Measurements from ENCODE around the gene SPRED1.
"Not testable (repeated sequence)": the region's sequence is repeated elsewhere in the genome, so short reads cannot be mapped to it uniquely, and the experiment has no call there.

The SPRED1 gene

GRCh38 chr15:38271895-38272294 lies 19.3 kb downstream of the SPRED1 start:
- no peak for DNase-seq (ENCODE audit: low read depth, low spot score)
- TF ChIP-seq CTCF (IDR thresholded peaks at IDR 0.05; ENCODE audit: low read depth, low read length), result no peak
- in situ Hi-C loops (cut with HindIII; ENCODE audit: low sequenced_read_pairs), result no loop called here
- H3K4me3 ChIP-seq (ENCODE audit: low read depth, low read length), result no peak overlapping the region

- H3K4me3 ChIP-seq (ENCODE audit: low read depth, low read length); DNase-seq (ENCODE audit: low read depth, low spot score); in situ Hi-C loops (cut with HindIII; ENCODE audit: low sequenced_read_pairs): not testable (repeated sequence)
Measured at GRCh38 chr15:38272431-38272830, 19.8 kb downstream of the SPRED1 start.

GRCh38 chr15:38274135-38274534 lies 21.5 kb downstream of the SPRED1 start:
- no peak overlapping the region for H3K4me3 ChIP-seq (ENCODE audit: low read depth, low read length)
- no peak for TF ChIP-seq CTCF (IDR thresholded peaks at IDR 0.05; ENCODE audit: low read depth, low read length)
- DNase-seq (ENCODE audit: low read depth, low spot score), result no peak
- in situ Hi-C loops (cut with HindIII; ENCODE audit: low sequenced_read_pairs), result no loop called here

GRCh38 chr15:38275959-38276358 lies 23.3 kb downstream of the SPRED1 start:
- no peak for TF ChIP-seq CTCF (IDR thresholded peaks at IDR 0.05; ENCODE audit: low read depth, low read length)
- in situ Hi-C loops (cut with HindIII; ENCODE audit: low sequenced_read_pairs), result no loop called here
- no peak overlapping the region for H3K4me3 ChIP-seq (ENCODE audit: low read depth, low read length)
- DNase-seq (ENCODE audit: low read depth, low spot score), result no peak

- H3K4me3 ChIP-seq (ENCODE audit: low read depth, low read length); DNase-seq (ENCODE audit: low read depth, low spot score); in situ Hi-C loops (cut with HindIII; ENCODE audit: low sequenced_read_pairs): not testable (repeated sequence)
Measured at GRCh38 chr15:38277281-38277680, 24.6 kb downstream of the SPRED1 start.

- H3K4me3 ChIP-seq (ENCODE audit: low read depth, low read length), result no peak overlapping the region
- no peak for TF ChIP-seq CTCF (IDR thresholded peaks at IDR 0.05; ENCODE audit: low read depth, low read length)
- no peak for DNase-seq (ENCODE audit: low read depth, low spot score)
- in situ Hi-C loops (cut with HindIII; ENCODE audit: low sequenced_read_pairs), result no loop called here
Measured at GRCh38 chr15:38281031-38281430, 28.4 kb downstream of the SPRED1 start.

- DNase-seq (ENCODE audit: low read depth, low spot score), result no peak
- in situ Hi-C loops (cut with HindIII; ENCODE audit: low sequenced_read_pairs), result no loop called here
- no peak overlapping the region for H3K4me3 ChIP-seq (ENCODE audit: low read depth, low read length)
- TF ChIP-seq CTCF (IDR thresholded peaks at IDR 0.05; ENCODE audit: low read depth, low read length), result no peak
Measured at GRCh38 chr15:38283010-38283409, 30.4 kb downstream of the SPRED1 start.

- in situ Hi-C loops (cut with HindIII; ENCODE audit: low sequenced_read_pairs), result no loop called here
- H3K4me3 ChIP-seq (ENCODE audit: low read depth, low read length), result no peak overlapping the region
- TF ChIP-seq CTCF (IDR thresholded peaks at IDR 0.05; ENCODE audit: low read depth, low read length), result no peak
- no peak for DNase-seq (ENCODE audit: low read depth, low spot score)
Measured at GRCh38 chr15:38285456-38285855, 32.8 kb downstream of the SPRED1 start.

Measured in astrocyte of the spinal cord (primary cell).